ENCODE measurements around the gene LAMTOR4. TPM values are rescaled to one million over a fixed set of nuclear protein-coding genes. Genes with fewer than 3 reads are reported as not detected.
"Not testable (repeated sequence)": the region's sequence is repeated elsewhere in the genome, so short reads cannot be mapped to it uniquely, and the experiment has no call there.

The LAMTOR4 gene
- total RNA-seq, 1 experiment from 2014 or later = 81.9 TPM

DNA sequence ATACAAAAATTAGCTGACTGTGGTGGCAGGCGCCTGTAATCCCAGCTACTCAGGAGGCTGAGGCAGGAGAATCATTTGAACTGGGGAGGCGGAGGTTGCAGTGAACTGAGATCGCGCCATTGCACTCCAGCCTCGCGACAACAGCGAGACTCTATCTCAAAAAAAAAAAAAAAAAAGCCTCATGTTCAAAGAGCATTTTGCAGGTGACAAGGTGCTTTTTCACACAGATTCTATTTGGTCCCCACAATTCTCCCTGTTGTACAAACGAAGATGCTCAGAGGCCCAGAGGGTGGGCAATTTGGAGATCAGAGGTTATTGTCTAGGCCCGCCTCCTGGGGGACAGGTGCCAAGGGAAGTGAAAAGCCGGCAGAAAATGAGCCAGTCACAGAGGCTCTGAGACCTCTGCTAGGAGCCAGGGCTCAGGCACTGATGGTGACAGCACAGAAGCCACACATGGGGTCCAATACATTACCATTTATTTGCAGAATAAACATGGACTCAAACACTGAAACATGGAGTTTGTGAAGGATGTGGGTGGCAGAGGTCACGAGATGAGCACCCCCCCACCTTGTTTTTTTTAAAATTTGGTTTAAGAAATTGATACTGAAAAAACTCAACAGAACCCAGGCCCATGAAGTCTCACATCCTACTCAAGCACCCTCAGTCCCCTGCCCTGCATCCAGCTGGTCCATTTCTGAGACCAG lies 20.6 kb downstream of the LAMTOR4 start:
- DNase-seq (ENCODE audit: extremely low read depth, low read depth) = no peak

DNA sequence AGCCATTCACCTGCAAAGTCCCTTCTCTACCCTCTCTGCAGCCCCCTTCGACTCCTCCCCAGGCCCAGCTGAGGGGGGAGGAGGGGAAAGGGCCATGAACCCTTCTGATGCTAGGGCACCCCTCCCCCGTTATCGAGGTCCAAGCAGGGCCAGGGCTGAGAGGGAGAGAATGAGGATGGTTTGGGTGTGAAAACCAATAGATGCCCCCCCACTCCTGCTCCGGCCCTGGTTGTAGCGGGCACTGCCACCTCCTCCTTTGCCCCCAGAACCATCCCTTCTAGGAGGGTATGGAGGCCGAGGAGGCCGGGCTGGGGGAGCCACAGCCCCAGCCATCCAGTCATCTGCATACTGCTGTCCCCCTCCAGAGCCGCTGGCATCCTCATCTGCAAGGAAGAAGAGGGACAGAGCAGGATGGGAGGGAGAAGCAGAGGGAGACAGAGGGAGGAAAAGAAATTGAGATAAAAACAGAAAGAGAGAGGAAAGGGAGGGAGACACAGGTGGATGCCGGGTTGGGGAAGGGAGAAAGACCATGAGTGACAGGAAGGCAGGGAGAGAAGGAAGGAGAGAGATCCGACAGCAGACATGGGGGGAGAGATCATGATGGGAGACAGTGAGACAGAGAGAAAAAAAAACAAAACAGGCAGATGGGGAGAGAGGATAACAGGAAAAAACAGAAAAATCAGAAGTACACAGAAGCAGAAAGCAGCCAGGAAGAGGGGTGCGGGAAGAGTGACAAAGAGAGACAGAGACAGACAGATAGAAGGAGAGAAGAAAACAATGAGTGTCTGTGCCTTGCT lies 21.6 kb downstream of the LAMTOR4 start:
- DNase-seq (ENCODE audit: extremely low read depth, low read depth) = no peak

GRCh38 chr7:100171087-100171681 lies 22.5 kb downstream of the LAMTOR4 start:
- no peak for DNase-seq (ENCODE audit: extremely low read depth, low read depth)

- no peak for DNase-seq (ENCODE audit: extremely low read depth, low read depth)
Observed at GRCh38 chr7:100171840-100172239, 23.1 kb downstream of the LAMTOR4 start.

DNA sequence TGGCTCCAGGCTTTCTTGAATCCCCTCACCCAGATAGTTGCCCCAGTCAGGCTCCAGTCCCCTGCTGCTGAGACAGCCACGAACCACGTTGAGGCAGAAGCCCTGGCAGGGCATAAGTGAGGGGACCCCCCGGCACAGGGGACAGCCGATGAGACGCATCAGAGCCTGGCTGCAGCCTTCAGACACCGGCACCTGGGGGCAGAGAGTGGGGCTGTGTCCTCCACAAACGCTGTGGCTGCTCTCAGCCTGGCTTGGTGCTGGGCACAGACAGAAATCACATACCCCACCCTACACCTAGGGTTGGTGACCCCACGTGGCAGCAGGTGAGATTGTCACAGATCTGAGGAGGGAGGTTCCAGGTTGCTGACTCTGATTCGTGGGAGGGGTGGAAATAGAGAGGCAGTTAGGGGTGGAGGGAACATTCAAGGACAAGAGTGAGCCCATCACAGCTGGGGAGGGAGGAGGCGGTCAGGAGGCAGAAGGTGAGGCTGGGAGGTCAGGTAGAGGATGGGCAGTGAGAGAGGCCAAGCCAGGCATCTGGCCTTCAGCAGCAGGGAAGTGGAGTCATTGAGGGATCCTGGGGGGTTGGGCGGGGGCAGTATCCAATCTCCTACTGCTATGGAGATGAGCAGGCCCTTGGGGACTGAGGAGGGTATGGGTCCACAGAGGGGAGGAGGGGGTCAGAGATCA lies 25.2 kb downstream of the LAMTOR4 start:
- no peak for DNase-seq (ENCODE audit: extremely low read depth, low read depth)

DNA sequence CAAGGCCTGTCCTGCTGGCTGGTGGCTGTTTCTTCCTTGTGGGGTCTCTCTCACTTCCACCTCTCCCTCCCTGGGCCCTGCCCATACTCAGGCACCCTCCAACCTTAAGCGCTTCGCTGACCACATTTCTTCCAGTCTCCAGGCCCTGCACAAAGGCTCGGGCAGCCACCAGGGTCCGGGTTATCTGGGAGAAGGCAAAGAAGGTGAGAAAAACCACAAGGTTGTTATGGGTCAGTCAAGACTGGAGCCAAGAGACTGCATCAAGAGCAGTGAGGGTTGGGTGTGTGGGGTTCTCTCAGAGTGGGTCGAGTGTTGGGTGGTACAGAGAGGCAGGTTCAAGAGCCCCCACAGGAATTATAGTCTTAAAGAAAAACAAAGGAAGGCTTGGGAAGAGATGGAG lies 25.9 kb downstream of the LAMTOR4 start:
- DNase-seq (ENCODE audit: extremely low read depth, low read depth) = no peak

GRCh38 chr7:100175296-100175935 lies 26.7 kb downstream of the LAMTOR4 start:
- no peak for DNase-seq (ENCODE audit: extremely low read depth, low read depth)

GRCh38 chr7:100176096-100177044 lies 27.7 kb downstream of the LAMTOR4 start:
- no peak for DNase-seq (ENCODE audit: extremely low read depth, low read depth)

GRCh38 chr7:100177045-100178001 lies 28.6 kb downstream of the LAMTOR4 start, which contains the start of the genes GPC2 and STAG3:
GPC2 (minus strand) TSS chr7:100177381; CDS start chr7:100177199, 182 bp downstream.
STAG3 (plus strand) TSS chr7:100177918; CDS start chr7:100180557, 2,639 bp downstream.
- peak; percentile 96 for DNase-seq (ENCODE audit: extremely low read depth, low read depth)

DNA sequence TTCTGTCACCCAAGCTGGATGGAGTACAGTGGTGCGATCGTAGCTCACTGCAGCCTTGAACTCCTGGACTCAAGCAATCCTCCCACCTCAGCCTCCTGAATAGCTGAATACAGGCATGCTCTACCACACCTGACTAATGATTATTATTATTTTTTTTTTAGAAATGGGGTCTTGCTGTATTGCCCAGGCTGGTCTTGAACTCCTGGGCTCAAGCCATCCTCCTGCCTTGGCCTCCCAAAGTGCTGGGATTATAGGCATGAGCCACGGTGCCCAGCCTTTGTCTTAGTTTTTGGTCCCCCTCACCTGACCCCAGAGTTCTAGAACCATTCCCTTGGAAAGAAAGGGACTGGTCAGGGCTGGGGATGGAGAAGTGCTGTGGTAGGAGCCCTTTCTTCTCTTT lies 31.4 kb downstream of the LAMTOR4 start:
- DNase-seq (ENCODE audit: extremely low read depth, low read depth) = not testable (repeated sequence)

GRCh38 chr7:100182616-100183015 lies 33.9 kb downstream of the LAMTOR4 start:
- not testable (repeated sequence) for DNase-seq (ENCODE audit: extremely low read depth, low read depth)

- not testable (repeated sequence) for DNase-seq (ENCODE audit: extremely low read depth, low read depth)
Observed at GRCh38 chr7:100183090-100183489, 34.4 kb downstream of the LAMTOR4 start.

DNA sequence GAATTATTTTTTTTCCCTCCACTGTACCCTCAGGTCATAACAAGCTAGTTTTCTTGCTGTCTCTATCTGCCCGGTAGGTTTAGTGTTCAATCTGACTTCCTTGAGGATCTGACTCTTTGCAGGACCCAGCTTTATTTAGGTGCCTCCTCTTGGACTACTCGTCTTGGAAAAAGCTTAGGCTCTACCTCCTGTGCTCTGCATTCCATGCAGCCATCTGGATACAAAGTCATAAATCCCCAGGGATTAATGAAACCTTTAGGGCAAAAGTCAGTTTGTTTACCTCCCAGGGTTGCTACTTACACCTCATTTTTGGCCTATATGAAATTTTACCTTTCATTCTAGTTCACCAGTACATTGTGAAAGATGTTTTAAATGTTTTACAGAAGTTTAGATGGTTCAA lies 37.0 kb downstream of the LAMTOR4 start:
- no peak for DNase-seq (ENCODE audit: extremely low read depth, low read depth)

- DNase-seq (ENCODE audit: extremely low read depth, low read depth) = no peak
Observed at GRCh38 chr7:100189061-100189460, 40.3 kb downstream of the LAMTOR4 start.

- DNase-seq (ENCODE audit: extremely low read depth, low read depth) = peak; percentile 64
Observed at GRCh38 chr7:100190048-100190711, 41.5 kb downstream of the LAMTOR4 start.

GRCh38 chr7:100191775-100192174 lies 43.1 kb downstream of the LAMTOR4 start:
- DNase-seq (ENCODE audit: extremely low read depth, low read depth) = no peak

DNA sequence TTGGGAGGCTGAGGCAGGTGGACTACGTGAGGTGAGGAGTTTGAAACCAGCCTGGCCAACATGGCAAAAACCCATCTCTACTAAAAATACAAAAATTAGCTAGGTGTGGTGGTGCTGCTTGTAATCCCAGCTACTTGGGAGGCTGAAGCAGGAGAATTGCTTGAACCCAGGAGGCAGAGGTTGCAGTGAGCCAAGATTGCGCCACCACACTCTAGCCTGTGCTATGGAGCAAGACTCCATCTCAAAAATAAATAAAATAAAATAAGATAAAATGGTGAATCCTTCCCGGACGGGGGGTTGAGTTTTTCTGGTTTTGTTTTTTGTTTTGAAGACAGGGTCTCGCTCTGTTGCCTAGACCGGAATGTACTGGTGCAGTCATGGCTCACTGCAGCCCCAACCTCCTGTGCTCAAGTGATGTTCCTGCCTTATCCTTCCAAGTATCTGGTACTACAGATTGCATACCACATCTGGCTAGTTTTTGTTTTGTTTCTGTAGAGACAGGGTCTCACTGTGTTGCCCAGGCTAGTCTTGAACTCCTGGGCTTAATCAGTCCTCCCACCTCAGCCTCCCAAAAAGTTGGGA lies 43.7 kb downstream of the LAMTOR4 start:
- DNase-seq (ENCODE audit: extremely low read depth, low read depth) = not testable (repeated sequence)
